Measurements from ENCODE around the gene PKD1L1.
"Not testable (repeated sequence)": the region's sequence is repeated elsewhere in the genome, so short reads cannot be mapped to it uniquely, and the experiment has no call there.

PKD1L1 gene

GRCh38 chr7:47763063-47763974, 184.9 kb downstream of the PKD1L1 start:
- peak; percentile 51 for DNase-seq

GRCh38 chr7:47762746-47763062, 185.6 kb downstream of the PKD1L1 start:
- DNase-seq, result no peak

DNA sequence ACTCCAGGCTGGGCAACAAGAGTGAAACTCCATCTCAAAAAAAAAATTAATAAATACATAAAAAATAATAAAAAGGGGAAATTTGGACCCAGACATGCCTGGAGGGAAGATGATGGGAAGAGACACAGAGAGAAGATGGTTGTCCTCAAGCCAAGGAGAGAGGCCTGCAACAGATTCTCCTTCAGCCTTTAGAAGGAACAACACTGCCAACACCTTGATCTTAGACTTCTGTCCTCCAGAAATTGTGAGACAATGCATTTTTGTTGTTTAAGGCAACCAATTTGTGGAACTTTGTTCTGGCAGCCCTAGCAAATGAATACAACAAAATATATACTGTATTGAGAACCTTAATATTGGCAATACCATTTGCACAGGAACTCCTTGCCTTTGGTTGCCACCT, 186.1 kb downstream of the PKD1L1 start:
- DNase-seq, result no peak

DNA sequence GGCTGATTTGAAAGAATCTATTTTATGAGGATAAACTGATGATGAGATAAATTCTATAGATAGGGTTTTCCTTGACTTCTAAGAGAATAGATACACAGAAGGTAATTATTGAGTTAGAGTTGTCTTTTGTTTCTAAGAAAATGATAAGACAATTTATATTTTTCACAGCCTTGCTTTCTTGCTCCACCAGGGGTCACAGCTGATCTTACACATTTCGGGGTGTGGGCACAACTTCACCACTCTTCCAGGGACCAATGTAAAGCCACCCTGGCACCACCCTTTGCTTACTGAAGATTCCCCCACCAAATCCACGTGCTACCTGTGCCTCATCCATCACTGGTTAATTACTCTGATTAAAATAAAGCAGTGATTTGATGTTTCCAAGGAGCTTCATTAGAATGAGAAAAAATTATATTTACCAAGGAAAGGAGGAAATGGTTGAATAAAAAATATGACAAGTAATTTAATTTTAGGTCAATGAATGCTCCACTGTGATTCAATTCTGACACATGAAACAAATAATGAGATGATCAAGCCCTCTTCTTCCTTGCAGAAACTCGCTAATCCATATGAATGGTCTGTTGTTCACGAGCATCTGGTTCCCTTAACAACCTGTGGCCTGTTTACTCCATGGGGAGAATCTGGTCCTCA, 189.1 kb downstream of the PKD1L1 start:
- DNase-seq, result no peak

GRCh38 chr7:47758546-47758945, 189.7 kb downstream of the PKD1L1 start:
- DNase-seq, result no peak

GRCh38 chr7:47757921-47758411, 190.3 kb downstream of the PKD1L1 start:
- peak; percentile 42 for DNase-seq

GRCh38 chr7:47756636-47757035, 191.6 kb downstream of the PKD1L1 start:
- no peak for DNase-seq

- DNase-seq, result no peak
These were observed 193.0 kb downstream of the PKD1L1 start for GRCh38 chr7:47755248-47755647.

- not testable (repeated sequence) for DNase-seq
These were observed 196.5 kb downstream of the PKD1L1 start for GRCh38 chr7:47751724-47752123.

DNA sequence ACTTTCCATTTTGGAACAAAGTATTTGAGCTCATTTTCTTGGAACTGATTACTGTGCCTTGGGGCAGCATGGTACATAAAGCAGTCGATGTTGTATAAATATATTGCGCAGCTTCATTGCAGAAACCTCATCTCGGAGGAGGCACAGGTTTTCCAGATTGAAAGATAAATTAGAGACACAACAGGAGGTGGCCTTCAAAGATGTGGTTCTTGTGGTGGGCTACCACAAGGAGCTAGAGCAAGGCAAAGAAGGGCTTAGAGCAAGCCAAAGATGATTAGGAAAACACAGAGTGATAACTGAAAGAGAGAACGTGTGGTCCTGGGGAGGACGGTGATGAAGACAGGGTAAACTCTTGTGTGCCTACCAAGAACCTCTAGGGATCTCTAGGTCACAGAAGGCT, 197.2 kb downstream of the PKD1L1 start:
- no peak for DNase-seq

DNA sequence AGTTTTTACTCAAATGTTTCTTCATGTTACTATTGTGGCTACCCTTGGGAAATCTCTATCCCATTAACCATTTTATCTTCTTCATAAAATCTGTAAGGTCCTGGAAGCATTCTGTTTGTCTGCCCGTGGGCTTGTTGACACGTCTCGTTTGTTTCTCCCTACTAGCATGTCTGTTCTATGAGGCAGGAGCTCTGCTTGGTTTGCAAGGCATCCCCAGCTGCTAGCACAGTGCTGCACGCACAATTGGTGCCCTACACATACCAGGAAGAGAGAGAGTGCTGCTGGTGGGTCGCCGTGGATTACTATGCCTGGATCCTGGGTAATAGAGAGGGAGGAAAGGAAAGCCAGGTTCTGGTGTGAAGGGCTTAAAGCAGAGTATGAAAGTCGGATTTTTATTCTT, 200.2 kb downstream of the PKD1L1 start:
- no peak for DNase-seq

GRCh38 chr7:47747160-47747559, 201.1 kb downstream of the PKD1L1 start:
- DNase-seq, result no peak

- DNase-seq, result no peak
These were observed 201.8 kb downstream of the PKD1L1 start for GRCh38 chr7:47746468-47746867.

GRCh38 chr7:47744883-47745282, 203.4 kb downstream of the PKD1L1 start:
- DNase-seq, result no peak

DNA sequence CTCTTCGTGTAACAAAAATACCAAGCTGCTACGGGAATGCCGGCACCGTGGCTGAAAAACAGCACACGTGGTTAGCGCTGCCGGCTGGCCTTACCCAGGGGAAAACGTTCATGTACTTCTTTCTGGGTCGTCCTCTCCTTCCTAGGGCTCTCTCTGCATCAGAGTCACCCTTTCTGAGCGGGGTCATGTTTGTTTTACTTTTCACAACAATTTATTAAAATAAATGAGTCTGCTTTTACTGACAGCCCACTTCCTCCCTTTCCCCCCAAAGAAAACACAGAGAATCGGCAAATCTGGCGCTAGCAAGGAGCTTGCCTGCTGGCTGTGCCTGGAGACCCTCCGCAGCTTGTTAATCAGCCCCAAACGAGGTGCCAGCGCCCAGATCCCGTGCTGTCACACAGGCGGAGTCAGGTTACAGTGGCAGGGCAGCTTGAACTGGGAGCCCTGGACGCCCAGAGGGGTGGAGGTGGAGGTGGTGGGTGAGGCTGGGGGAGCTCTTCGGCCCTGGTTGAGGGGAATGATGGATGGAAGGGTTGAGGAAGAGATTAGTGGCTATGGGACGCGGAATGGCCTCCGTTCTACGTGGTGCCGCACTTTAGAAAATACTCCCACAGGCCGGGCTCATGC, 204.2 kb downstream of the PKD1L1 start:
- DNase-seq, result no peak

DNA sequence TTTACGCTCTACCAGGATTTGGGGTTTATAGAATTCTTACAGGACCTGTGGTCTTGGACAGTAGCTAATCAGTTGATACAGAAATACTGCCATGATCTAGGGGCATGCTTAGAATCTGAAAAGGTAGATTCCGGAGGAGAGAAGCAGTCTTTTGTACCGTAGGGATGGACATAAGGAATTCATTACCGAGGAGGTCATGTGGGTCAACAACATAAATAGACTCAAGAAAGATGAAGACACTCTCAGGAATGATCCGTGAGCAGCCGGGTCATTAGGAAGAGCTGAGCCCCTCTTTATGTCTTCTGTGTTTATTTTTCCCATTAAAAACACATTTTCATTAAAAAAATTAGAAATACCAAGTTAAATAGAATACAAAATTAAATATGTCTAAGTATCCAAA, 206.3 kb downstream of the PKD1L1 start:
- no peak for DNase-seq

DNA sequence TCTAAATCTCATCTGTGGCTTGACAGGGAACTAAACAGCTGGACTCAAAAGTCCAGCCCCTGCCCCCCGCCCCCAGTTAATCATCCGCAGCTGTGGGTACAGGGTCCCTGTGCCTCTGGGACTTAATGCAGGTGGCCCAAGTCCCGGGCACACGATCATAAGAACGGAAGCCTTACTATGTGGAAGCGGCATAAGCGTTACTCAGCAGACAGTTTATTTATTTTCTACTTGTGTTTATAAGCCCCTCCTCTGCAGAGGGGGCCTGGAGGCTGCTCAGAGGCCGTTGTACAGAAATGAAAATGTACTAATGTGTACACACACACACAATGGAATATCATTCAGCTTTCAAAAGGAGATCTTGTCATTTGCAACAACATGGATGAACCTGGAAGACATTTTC, 208.4 kb downstream of the PKD1L1 start:
- DNase-seq, result no peak

DNA sequence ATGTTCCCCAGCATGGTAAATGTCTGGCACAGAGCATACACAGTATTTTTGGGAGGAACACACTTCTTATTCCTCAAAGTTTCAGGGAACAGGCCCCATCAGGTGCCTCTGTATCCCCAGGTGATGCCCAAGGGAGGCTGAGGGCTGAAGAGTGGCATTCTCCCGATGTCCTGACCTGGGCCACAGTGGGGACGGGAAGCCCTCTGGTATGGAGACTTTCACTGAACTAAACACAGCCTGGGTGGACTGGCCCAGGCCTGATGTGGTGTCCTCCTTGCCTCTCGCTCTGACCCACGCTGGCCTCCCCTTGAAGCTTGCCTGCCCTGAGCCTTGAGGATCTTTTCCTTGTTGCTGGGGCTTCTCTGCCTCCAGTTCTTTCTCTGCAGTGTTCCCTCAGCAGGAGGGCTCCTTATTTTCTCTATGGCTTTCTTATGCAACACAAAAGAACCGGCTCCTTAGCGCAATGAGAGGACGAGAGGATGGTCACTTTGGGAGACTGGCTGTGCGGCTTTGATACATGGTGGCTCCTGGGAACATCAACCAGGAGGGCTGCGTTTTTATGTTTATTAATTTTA, 208.9 kb downstream of the PKD1L1 start:
- DNase-seq, result no peak

- no peak for DNase-seq
These were observed 209.6 kb downstream of the PKD1L1 start for GRCh38 chr7:47738563-47739166.

DNA sequence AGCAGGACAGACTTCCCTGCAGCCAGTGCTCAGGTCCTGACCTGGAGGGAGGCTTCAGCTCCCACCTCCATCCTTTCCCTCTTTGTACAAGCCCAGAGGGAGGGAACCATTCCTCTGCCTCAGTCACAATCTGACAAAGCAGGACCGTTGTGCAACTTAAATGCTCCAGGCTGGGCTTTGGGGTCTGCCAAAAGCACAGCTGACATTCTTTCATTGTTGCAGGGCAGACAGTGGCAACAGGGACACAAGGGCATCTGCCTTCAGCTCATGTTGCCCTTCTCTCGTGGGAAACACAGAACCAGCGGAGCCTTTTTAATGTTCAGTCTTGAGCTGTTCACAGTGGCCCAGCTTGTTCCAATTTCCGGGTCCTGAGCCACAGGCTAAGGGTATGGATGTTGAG, 210.7 kb downstream of the PKD1L1 start:
- no peak for DNase-seq

DNA sequence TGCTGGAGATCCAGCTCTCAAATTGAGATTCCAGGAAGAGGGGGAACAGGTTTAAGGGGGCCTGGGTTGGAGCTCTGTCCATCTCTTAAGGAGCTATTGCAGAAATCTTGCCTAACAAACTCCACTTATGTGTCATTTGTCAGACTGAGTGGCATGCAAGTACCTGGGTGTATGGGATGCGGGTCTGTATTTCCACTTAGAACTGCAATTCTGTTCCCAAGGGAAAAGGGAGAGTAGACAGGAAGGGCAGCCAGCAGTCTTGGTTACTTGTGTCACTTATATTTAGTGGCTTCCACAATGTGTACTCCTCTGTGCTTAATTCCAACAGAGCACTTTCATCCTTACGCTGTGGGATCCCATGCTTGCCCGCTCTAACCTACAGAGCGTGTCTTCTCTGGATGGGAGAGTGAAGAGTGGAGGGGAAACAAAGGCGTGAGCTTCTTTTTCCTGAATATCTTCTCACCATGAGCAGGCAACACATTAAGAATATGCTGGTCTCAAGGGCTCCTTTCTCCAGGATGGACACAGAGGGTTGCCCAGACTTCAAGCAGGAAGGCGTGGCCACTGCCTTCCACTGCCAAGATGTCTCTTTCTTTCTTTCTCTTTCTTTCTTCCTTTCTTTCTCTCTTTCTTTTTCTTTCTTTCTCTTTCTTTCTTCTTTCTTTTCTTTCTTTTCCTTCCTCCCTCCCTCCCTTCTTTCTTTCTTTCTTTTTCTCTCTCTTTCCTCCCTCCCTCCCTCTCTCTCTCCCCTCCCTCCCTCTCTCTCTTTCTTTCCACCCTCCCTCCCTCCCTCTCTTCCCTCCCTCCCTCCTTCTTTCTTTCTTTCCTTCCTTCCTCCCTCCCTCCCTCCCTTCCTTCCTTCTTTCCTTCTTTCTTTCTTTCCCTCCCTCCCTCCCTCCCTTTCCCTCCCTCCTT, 212.6 kb downstream of the PKD1L1 start:
- no peak for DNase-seq

DNA sequence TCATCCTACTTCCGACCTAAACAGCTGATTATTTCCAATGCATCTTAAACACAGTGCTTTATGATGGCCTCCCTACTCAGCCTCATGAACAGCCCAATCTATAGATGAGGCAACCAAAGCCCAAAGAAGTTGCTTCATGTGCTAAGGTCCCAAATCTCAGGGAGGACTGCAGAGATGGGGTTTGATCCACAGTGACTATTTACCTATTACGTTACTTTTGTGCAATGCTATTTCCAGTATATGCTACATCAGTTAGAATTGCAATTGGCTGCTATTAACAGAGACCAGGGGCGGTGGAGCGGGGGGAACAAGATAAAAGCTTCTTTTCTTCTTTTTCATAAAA, 213.3 kb downstream of the PKD1L1 start:
- no peak for DNase-seq

Data from amniotic stem cell (primary cell).